Fibroblast of peridontal ligament (primary cell): ENCODE measurements around the gene HNF1A.
"Not testable (repeated sequence)": the region's sequence is repeated elsewhere in the genome, so short reads cannot be mapped to it uniquely, and the experiment has no call there.

Source experiments
- DNase-seq: peaks from one replicate; pipeline ENCODE4 v3.0.0-alpha.2; 2010; ENCODE audit errors: extremely low read depth

Gene HNF1A, protein sequence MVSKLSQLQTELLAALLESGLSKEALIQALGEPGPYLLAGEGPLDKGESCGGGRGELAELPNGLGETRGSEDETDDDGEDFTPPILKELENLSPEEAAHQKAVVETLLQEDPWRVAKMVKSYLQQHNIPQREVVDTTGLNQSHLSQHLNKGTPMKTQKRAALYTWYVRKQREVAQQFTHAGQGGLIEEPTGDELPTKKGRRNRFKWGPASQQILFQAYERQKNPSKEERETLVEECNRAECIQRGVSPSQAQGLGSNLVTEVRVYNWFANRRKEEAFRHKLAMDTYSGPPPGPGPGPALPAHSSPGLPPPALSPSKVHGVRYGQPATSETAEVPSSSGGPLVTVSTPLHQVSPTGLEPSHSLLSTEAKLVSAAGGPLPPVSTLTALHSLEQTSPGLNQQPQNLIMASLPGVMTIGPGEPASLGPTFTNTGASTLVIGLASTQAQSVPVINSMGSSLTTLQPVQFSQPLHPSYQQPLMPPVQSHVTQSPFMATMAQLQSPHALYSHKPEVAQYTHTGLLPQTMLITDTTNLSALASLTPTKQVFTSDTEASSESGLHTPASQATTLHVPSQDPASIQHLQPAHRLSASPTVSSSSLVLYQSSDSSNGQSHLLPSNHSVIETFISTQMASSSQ

DNA sequence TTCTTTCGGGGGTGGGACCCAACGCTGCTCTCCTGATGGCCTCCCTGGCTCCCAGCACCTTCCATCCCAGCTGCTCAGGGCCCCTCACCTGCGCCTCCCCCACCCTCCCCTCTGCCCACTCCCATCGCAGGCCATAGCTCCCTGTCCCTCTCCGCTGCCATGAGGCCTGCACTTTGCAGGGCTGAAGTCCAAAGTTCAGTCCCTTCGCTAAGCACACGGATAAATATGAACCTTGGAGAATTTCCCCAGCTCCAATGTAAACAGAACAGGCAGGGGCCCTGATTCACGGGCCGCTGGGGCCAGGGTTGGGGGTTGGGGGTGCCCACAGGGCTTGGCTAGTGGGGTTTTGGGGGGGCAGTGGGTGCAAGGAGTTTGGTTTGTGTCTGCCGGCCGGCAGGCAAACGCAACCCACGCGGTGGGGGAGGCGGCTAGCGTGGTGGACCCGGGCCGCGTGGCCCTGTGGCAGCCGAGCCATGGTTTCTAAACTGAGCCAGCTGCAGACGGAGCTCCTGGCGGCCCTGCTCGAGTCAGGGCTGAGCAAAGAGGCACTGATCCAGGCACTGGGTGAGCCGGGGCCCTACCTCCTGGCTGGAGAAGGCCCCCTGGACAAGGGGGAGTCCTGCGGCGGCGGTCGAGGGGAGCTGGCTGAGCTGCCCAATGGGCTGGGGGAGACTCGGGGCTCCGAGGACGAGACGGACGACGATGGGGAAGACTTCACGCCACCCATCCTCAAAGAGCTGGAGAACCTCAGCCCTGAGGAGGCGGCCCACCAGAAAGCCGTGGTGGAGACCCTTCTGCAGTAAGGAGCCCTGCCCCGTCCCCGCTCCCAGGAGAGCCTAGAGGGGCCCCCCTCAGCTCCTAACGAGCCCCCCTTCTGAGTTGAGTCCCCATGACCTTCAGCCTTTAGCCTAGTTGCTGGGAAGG, at the start of gene HNF1A:
TSS of gene HNF1A (plus strand) at position 248 of the 924 bp plus-strand sequence. CDS start at position 474, 226 bp downstream.
- no peak for DNase-seq

DNA sequence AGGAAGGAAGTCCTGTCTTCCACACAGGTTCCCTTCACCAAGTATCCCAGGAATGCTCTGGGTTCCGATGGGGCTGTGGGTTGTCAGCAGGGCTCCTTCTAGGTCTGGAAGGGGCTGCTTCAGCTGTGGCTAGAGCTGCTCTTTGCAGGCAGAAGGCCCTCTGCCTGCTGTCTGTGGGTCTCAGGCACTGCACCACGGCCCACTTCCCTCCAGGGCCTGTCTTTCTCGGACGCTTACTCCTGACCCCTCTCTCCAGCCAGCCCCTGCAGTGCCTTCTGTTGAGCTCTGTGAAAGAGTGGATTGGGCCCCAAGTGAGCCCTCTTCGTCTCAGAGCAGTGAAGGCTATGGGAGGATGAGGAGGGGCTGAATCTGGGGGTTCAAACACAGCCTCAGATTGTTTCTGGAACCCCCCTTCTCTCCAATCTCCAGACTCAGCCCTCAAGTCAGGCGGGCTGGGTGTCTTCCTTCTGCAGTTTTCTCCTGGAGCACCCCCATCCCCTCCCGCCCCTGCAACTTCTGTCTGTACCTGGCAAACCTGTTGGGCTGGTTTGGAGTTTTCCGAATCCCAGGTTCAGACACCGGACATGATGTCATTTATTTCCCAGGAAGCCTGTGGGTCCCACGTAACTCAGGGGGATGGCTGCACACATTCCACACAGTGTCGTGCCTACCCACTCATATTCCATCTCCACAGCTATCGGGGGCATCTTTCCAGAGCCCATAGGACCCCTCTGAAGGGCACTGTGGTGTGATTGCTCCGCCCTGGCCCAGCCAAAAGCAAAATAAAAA, 49.3 kb upstream of the HNF1A start:
- DNase-seq, result no peak

DNA sequence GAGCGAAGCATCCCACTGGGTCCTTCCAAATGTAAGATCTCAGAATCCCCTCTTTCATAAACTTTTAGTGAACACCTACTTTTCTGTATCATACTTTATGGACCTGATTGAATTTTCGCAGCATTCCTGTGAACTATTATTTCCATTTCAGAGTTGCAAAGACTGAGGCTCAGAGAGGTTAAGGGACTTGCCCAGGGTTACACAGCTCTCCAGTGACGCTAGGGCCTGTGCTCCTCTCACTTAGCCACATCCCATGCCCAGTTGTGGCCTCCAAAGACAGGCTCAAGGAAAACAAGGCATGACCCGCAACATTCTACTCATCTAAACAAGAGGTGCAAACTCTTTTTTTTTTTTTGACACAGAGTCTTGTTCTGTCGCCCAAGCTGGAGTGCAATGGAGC, 48.3 kb upstream of the HNF1A start:
- DNase-seq, result no peak

DNA sequence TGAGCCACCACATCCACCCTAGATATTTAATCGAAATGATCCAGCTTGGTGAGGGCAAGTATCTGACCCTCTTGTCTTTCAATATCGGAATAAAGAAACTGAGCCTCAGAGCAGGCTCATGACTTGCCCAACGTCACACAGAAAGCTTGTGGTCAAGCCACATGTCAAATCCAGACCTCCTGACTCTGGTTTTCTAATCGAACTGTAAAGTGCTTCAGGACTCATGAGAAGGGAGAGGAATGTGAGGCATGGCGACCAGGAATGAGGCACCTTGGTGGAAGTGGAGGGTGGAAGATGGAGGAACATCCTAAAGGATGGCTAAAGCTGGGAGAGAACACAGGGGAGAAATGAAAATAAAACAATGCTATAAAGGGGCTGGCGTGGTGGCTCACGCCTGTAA, 46.3 kb upstream of the HNF1A start:
- DNase-seq, result no peak

DNA sequence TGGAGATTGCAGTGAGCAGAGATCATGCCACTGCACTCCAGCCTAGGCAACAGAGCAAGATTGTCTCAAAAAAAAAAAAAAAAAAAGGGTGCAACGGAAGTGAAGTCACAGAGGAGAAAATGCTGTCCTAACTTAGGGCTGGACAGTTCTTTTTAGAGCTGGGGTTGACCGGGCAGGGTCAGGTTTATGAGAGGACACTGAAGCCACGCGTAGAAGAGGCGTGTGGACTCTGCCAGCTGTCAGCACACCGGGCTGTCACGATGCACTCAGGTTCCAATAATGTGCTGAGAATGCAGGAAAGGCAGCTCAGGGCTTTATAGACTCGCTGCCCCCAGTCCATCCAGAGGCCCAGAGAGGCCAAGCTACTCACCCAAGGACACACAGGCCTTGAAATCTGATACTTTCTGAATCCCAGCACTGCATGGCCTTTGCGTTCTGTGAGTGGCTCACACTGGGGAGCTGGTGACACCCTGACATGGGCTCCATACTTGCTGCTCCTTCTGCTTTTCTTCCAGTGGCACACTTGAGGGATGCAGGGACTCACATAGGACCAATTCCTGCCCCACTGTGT, 45.3 kb upstream of the HNF1A start:
- DNase-seq, result no peak

DNA sequence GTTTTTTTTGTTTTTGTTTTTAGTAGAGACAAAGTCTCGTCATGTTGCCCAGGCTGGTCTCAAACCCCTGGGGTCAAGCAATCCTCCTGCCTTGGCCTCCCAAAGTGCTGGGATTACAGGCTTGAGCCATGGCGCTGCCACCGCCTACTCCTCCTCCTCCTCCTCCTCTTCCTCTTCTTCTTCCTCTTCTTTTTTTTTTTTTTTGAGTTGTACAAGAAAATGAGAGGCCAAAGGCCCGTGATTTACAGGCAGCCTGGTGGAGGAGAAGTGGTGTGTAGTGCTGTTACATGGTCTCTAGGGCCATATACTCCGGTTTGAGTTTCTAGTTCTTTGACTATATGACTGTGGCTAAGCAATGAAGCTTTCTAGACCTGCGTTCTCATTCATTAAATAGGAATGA, 44.6 kb upstream of the HNF1A start:
- no peak for DNase-seq

DNA sequence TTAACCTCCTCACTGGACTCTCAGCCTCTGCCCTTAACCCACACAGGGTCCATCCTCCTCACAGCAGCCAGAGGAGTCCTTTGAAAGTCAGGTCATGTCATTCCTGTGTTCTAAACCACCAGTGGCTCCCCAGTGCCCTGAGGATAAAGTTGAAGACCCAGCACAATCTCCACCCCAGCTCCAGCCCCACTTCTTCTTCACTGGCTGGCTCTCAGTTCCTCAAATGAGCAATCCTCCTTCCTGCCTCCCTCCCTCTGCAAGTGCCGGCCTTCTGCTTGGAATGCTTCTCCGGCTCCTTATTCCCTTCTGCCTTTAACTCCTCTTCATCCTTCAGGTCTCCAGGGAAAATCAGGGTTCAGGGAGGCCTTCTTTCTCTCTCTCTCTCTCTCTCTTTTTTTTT, 42.1 kb upstream of the HNF1A start:
- no peak for DNase-seq

DNA sequence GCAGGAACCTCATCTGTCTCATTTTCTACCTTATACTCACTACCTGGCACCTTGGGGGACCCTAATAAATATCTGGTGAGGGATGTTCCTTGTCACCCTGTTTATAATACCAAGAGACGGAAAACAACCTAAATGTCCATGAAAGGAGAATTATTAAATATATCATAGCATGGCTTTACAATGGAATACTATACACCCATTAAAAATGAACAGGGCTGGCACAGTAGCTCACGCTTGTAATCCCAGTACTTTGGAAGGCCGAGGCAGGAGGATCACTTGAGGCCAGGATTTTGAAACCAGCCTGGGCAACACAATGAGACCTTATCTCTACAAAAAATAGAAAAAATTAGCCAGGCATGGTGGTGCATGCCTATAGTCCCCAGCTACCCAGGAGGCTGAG, 39.8 kb upstream of the HNF1A start:
- no peak for DNase-seq

DNA sequence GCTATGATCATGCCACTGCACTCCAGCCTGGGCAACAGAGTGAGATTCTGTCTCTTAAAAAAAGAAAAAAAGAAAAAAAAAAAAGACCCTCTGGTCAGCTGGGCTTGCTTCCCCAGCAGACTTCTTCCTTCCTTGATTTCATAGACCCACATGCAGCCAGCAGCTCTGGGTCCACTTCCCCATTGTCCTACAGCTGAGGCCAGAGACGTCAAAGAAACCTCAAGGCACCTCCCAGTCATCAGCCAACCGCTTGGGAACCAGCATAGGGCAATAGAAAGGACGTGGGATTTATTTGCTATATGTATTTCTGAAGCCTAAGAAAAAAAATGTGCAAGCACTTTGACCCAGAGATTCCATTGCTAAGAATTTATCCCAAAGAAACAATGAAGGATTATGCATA, 38.8 kb upstream of the HNF1A start:
- DNase-seq, result no peak

DNA sequence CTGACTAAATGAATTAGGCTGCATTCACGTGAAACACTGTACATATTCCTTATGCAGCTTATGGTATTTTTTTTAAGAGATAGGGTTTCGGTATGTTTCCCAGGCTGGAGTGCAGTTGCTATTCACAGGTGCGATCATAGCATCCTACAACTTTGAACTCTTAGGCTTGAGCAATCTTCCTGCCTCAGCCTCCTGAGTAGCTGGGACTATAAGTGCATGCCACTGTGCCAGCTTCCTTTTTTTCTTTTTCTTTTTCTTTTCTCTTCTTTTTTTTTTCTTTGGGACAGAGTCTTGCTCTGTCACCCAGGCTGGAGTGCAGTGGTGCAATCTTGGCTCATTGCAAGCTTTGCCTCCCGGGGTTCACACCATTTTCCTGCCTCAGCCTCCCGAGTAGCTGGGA, 38.3 kb upstream of the HNF1A start:
- no peak for DNase-seq

DNA sequence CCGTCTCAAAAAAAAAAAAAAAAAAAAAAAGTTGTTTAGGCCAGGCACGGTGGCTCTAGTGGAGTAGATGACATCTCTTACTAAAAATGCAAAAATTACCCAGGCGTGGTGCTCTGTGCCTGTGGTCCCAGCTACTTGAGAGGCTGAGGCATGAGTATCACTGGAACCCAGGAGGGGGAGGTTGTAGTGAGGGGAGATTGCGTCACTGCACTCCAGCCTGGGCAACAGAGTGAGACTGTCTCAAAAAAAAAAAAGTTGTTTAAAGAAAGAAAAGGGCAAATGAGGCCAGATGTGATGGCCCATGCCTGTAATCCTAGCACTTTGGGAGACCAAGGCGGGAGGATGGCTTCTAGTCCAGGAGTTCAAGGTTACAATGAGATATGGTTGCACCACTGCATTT, 37.5 kb upstream of the HNF1A start:
- DNase-seq, result peak; percentile 27

DNA sequence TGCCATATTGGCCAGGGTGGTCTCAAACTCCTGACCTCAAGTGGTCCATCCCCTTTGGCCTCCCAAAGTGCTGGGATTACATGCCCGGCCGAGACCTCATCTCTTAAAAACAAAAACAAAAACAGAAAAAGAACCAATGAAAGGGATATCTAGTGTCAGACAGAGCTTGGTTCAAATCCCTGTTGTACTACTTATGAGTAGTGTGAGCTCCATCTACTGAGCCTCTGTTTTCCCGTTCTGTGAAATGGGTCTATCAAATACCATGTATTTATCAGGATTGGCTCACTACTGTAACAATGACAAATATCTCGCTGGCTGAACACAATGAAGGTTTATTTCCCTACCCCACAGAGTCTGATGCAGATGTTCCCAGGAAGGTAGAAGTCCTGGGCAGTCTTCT, 36.9 kb upstream of the HNF1A start:
- DNase-seq, result no peak

DNA sequence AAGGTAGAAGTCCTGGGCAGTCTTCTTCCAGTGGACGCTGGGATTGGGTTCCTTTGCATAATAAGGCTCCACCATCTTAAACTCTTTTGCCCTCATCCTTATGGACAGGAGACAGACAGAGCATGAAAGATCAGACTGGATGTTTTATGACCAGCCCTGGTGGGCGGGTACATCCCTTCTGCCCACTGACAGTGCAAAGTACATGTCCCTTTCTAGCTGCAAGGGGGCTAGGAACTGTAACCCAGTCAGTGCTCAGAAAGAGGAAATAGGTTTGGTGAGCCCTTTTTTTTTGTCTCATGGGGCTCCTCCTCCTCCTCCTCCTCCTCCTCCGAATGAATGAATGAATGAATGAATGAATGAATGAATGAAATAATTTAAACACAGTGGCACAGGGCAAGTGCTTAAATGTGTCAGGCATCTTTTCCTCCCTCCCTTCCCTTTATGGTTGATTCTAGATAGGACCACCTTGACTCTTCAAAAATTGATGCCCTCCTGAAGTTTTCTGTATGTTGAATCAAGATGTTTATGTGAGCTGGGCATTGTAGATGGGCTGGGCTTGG, 36.4 kb upstream of the HNF1A start:
- no peak for DNase-seq

DNA sequence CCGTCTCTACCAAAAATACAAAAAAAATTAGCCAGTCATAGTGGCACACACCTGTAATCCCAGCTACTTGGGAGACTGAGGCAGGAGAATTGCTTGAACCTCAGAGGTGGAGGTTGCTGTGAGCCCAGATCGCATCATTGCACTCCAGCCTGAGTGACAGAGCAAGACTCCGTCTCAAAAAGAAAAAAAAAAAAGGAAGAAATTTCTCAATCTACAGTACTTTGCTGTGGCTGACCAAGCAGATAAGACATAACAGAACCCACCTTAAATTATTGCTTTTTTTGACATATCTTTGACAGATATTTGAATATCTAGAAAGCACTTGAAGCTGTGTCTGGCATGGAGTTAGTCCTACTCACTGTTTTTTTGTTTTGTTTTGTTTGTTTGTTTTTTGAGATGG, 34.9 kb upstream of the HNF1A start:
- no peak for DNase-seq

DNA sequence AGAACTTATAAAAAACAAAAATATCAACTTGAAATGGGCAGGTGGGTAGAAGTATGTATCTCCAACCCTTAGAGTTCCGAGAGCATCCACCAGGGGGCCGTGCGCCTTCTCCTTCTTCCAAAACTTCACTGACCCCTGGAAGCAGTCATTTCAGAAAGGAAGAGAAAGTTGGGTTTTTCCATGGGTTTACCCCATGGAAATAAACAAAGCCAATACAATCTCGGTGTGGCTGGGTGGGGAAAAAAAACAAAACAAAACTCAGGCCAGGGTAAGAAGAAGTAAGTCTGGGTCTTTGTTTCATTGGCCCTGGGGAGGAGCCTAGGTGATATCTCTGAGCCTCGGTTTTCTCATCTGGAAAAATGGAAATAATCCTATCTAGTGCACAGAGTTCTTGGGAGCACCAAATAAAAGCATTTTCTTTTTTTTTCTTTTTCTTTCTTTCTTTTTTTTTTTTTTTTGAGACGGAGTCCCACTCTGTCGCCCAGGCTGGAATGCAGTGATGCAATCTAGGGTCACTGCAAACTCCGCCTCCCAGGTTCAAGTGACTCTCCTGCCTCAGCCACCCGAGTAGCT, 33.6 kb upstream of the HNF1A start:
- DNase-seq, result peak; percentile 45

DNA sequence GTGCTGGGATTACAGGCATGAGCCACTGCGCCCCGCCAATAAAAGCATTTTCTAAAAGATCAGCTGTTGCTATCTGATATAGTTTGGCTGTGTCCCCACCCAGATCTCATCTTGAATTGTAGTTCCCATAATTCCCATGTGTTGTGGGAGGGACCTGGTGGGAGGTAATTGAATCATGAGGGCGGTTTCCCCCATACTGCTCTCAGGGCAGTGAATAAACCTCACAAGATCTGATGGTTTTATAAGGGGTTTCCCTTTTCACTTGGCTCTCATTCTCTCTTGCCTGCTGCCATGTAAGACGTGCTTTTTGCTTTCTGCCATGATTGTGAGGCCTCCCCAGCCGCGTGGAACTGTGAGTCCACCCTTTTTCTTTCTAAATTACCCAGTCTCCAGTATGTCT, 32.8 kb upstream of the HNF1A start:
- not testable (repeated sequence) for DNase-seq

DNA sequence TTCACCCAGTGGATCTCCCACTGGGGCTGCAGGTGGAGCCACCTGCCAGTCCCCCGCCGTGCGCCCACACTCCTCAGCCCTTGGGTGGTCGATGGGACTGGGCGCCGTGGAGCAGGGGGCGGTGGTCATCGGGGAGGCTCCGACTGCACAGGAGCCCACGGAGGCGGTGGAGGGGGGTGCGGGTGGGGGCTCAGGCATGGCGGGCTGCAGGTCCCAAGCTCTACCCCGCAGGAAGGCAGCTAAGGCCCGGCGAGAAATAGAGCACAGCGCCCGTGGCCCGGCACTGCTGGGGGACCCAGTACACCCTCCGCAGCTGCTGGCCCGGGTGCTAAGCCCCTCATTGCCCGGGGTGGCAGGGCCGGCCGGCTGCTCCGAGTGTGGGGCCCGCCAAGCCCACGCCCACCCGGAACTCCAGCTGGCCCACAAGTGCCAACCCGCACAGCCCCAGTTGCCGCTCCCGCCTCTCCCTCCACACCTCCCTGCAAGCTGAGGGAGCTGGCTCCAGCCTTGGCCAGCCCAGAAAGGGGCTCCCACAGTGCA, 28.0 kb upstream of the HNF1A start:
- DNase-seq, result not testable (repeated sequence)

DNA sequence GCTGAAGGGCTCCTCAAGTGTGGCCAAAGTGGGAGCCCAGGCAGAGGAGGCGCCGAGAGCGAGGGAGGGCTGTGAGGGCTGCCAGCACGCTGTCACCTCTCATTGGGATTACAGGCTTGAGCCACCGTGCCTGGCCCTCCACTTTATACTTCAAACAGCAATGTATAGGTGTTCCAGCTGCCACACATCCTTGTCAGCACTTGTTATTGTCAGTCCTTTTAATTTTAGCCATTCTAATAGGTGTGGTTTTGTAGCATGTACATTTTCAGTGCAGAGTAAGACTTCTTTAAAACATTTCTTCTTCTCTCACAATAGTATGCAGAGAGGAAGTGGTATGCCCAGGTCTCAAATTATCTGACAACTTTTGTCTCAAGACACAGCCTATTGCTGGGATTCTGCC, 27.5 kb upstream of the HNF1A start:
- no peak for DNase-seq

DNA sequence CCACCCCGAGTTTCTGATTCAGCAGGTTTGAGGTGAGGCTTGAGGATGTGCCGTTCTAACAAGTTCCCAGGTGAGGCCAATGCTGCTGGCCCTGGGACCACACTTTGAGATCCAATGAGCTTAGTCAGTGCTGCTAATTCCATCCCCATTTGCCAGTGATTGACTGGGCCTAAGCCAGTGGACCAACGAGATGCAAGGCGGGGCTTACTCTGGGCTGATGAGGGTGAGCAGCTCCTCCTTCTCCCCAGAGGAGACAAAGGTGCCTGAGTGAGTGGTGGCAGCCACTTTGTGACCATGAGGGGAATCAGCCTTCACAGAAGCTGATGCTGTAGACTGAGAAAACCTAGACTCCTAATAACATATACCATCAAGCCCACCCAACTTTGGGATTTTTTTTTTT, 23.1 kb upstream of the HNF1A start:
- no peak for DNase-seq

DNA sequence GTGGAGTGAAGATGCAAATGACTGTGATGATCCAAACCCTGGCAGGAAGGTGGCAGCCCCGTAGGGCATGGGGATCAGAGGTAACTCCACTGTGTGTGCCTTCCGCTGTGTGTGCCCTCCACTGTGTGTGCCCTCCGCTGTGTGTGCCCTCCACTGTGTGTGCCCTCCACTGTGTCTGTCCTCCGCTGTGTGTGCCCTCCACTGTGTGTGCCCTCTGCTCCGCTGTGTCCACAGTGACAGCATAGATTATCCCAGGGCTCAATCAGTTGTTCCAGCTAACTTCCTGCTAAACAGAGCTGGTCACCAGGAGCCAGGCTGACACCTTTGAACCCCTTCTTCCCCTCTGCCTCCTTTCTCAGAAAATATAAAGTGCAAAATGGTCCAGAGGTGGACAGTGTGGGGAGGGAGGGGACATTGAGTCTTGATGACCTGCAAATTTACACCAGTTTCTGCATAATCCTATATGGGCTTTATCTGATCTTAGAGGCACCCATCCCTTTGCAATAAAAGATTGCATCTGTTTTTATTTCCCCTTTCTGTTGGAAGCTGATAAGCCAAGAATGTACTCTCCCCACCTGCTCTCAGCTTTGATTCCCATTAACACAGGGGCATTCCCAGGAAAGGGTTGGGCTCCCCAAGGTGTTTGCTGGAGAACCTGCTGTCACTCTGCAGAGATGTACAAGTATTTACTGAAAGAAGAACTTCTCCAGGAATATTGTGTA, 21.6 kb upstream of the HNF1A start:
- no peak for DNase-seq
